GM18511 (cell line): ENCODE results near the gene NIPBL.

Experiments
- ATAC-seq: cut with Tn5 transposase; IDR thresholded peaks from one replicate; pipeline ENCODE4 v1.9.1; 2021; ENCODE audit warnings: mild to moderate bottlenecking, moderate library complexity; ENCODE audit not compliant: unreplicated experiment

Gene NIPBL

GRCh38 chr5:37014321-37014720 is 137.8 kb downstream of the NIPBL start:
- no peak for ATAC-seq

- ATAC-seq = no peak
Measured at GRCh38 chr5:37015795-37016666, 139.5 kb downstream of the NIPBL start.

DNA sequence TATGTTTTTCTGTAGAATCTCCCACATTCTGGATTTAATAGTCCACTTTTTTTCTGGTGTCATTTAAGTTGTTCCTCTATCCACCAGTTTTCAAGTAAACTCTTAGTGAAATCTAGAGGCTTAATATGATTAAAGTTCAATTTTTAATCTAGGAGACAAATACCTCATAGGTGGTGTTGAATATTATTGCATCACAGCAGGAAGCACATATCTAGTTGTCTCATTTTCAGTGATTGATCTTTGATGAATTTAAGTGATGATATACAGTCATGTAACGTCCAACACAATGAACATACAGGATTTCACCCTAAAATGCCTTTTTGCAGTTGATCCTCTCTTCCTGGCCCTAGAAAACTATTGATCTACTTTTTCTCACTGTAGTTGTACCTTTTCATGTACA is 152.3 kb downstream of the NIPBL start:
- no peak for ATAC-seq

DNA sequence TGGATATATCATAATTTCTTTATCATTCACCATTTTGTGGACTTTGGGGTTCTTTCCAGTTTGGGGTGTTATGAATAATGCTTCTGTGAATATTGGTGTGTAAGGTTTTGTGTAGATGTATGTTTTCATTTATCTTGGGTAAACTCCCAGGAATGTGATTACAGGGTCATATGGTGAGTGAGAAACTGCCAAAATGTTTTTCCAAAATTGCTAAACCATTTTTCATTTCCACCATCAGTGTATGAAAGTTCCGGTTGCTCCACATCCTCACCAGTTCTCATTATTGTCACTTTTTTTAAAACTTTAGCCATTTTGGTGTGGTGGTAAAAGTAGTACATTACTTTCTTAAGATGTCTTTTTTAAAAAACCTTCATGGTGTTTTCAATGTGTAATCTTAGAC is 152.9 kb downstream of the NIPBL start:
- no peak for ATAC-seq

GRCh38 chr5:37034955-37035354 is 158.4 kb downstream of the NIPBL start:
- no peak for ATAC-seq

GRCh38 chr5:37037840-37038239 is 161.3 kb downstream of the NIPBL start:
- ATAC-seq = no peak

GRCh38 chr5:37039824-37040223 is 163.3 kb downstream of the NIPBL start:
- ATAC-seq = no peak

GRCh38 chr5:37043693-37044092 is 167.1 kb downstream of the NIPBL start:
- ATAC-seq = no peak

DNA sequence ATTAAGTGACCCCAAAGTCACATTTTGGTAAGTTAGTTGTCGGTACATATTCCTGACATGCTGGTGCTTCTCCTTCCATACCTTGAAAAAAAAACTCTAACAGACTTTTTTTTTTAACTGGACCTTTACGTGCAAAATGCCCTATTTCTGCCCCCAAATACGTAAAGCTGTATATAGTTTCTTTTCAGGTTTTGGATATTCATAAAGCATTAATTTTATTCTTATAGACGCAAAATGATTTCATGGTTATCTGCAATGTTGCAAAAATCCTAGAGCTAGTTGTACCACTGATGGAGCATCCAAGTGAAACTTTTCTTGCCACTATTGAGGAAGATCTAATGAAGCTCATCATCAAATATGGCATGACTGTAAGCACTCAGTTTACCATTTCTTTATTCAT is 167.6 kb downstream of the NIPBL start:
- ATAC-seq = no peak

DNA sequence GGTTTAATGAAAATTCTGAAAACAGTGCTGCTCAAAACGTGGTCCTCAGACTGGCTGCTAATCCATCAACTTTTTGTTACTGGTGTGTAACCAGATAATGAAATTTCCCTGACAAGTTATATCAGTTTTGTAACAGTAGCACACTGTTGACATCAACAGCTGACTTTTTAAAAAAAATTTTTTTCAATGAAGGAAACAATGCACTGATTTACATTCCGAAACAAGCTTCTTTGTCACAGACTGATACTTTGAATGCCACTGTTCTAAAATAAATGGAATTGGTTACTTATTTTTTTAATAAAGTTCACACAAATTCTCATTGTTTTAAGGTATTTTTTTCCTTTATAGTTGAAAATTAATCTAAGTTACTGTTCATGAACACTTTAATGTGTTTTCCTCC is 169.1 kb downstream of the NIPBL start:
- no peak for ATAC-seq

GRCh38 chr5:37047947-37048346 is 171.4 kb downstream of the NIPBL start:
- no peak for ATAC-seq

DNA sequence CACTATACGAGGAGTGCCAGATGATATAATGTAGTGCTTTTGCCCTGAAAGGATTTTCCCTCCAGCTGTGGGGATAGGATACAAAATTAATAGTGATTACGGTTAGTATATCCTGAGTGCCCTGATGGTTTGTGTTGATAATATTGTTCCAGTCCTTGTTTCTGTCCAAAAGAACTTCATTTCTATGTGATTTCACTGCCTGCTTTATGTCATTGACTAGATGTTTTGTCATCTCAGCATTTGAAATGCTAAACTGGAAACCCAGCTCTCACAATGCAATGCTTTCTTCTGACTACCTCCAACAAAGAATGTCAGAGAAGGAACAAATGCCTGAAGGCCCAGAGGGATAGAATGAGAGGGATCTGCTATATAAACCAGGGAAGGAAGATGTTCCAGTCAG is 177.8 kb downstream of the NIPBL start:
- no peak for ATAC-seq

GRCh38 chr5:37055383-37055990 is 178.9 kb downstream of the NIPBL start:
- ATAC-seq = no peak

DNA sequence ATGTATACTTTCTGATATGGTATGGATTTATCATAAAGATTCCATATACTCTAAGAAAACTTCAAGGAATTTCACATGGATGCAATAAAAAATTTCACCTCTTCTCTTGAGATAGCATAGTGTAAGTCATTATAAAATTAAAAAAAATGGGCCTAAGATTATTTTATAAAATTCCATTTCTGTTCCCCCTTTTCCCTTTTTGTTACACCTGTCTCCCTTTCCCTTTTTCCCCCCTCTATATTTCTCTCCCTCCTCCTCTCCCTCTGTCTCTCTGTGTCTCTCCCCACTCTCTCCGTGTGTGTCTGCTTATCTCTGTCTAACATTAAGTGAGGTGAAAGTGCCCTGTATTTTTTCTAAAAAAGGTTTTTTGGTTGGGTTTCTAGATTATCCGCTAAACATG is 180.2 kb downstream of the NIPBL start:
- ATAC-seq = no peak

GRCh38 chr5:37060030-37060429 is 183.5 kb downstream of the NIPBL start:
- no peak for ATAC-seq

DNA sequence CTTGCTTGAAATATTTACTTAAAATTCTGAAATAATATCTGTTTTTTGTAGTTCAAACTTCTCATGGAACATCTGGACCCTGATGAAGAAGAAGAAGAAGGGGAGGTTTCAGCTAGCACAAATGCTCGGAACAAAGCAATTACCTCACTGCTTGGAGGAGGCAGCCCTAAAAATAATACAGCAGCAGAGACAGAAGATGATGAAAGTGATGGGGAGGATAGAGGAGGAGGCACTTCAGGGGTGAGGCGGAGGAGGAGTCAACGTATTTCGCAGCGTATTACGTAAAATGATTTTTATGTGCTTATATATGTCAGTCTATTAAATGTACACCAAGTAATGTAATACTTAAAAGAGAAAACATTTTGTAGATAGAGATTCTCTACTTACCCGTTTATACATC is 187.2 kb downstream of the NIPBL start:
- no peak for ATAC-seq

DNA sequence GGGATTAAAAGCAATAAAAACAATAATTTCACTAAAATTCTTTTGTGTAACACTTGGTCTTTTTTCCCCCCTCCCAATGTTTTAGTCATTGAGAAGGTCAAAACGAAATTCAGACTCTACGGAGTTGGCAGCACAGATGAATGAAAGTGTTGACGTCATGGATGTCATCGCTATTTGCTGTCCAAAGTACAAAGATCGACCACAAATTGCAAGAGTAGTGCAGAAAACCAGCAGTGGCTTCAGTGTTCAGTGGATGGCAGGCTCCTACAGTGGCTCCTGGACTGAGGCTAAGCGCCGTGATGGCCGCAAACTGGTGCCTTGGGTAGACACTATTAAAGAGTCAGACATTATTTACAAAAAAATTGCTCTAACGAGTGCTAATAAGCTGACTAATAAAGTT is 187.9 kb downstream of the NIPBL start:
- ATAC-seq = no peak

DNA sequence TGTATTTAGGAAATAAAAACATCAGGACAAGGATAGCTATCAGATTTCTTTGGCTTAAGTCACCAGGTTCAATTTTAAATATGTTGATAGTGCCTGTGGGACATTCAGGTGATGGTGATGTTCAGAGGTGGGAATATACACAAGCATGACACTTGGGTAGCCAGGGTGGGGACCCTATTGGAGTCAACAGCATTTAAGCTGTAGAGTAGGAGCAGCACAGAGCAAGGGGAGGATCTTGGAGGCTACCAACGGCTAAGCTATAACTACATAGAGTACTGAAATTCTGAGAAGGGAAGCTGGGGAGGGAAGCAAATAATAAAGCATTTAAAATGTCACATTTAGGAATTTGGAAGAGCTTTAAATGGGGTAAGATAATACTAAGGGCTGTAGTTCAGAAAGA is 194.9 kb downstream of the NIPBL start:
- no peak for ATAC-seq

- no peak for ATAC-seq
Measured at GRCh38 chr5:37071901-37072581, 195.5 kb downstream of the NIPBL start.

GRCh38 chr5:37075399-37075950 is 198.9 kb downstream of the NIPBL start:
- ATAC-seq = no peak

DNA sequence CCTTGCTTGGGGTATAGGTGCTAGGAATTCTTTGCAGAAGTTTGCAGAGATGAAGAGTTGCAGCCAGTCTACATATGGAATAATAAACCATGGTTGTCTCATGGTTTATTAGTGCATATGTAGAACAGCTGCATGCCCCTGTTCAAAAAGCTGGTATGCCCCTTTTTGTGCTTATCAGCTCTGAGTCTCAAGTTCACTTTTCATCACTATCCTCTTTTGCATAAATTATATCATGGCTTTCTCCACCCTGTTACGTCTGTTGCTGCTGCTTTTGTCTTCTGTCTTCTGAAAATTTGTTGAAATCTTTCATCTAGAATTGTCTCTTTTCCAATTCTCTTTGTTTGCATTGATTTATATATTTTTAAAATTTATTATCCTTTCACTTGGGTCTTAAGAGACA is 200.6 kb downstream of the NIPBL start:
- ATAC-seq = no peak

DNA sequence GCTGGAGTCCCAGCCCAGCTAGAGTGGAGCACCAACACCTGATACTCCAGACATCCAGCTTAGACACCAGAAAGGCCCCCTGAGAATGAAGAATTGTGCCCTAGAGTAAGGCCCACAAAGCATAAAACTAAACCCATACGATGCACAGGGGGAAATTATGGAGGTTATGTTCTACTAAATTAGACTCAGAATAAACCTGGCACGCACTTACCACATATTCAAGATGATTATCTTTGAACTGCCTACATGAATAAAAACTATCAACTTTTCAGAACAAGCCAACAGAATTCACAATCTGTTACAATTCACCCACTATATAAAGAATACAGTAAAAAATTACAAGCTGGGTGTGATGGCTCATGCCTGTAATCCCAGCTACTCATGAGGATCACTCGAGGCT is 204.1 kb downstream of the NIPBL start:
- no peak for ATAC-seq
